ENCODE results near the gene LTN1.

DNA sequence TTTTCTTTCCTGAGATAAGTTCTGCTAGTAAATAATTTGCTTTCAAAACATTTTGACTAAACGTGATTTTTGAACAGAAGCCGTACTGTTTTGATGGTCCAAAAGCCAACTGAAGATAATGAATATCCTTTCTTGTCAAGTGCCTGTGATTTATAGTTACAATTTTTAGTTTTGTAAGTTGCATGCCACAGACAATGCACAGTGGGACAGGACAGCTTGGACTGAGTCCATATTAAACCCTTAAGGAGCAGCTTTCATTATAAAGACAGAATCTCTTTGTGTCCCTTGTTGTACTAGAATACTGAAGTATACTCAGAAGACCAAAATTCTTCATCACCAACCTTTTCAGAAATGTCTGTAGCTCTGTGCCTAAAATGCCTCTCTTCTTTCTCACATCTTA is 92.2 kb downstream of the LTN1 start:
- TF ChIP-seq POLR2AphosphoS5 (IDR thresholded peaks at IDR 0.05; ENCODE audit: insufficient read depth in 1 of 2, low read depth in 1 of 2) (no peak), POLR2A (IDR thresholded peaks at IDR 0.05) (no peak)
- TF ChIP-seq, protein P1, sequence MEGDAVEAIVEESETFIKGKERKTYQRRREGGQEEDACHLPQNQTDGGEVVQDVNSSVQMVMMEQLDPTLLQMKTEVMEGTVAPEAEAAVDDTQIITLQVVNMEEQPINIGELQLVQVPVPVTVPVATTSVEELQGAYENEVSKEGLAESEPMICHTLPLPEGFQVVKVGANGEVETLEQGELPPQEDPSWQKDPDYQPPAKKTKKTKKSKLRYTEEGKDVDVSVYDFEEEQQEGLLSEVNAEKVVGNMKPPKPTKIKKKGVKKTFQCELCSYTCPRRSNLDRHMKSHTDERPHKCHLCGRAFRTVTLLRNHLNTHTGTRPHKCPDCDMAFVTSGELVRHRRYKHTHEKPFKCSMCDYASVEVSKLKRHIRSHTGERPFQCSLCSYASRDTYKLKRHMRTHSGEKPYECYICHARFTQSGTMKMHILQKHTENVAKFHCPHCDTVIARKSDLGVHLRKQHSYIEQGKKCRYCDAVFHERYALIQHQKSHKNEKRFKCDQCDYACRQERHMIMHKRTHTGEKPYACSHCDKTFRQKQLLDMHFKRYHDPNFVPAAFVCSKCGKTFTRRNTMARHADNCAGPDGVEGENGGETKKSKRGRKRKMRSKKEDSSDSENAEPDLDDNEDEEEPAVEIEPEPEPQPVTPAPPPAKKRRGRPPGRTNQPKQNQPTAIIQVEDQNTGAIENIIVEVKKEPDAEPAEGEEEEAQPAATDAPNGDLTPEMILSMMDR (IDR thresholded peaks at IDR 0.05) = no peak
